ENCODE data around the gene PTPN1.
A peak's percentile ranks its signal among the peaks of the same experiment; 100 is the strongest.
"Not testable (repeated sequence)": the region's sequence is repeated elsewhere in the genome, so short reads cannot be mapped to it uniquely, and the experiment has no call there.

The PTPN1 gene

GRCh38 chr20:50504231-50504823 is 5.9 kb upstream of the PTPN1 start:
- Histone ChIP-seq H3K36me3 (no peaks in the 10 kb centered on the region), H3K27ac (no peak overlapping the region), H3K4me3 (no peak overlapping the region), H3K27me3 (no peaks in the 10 kb centered on the region), H3K9me3 (no peaks in the 10 kb centered on the region), H3K4me1 (peaks cover 0 to under 1% (median under 1%) of the 10 kb centered on the region in 4 donors)
- intact Hi-C loops (cut with DNase I; ENCODE audit: low total_unique reads) = no loop called here
- TF ChIP-seq CTCF (IDR thresholded peaks at IDR 0.05) = peak in 1 of 2 experiments; percentile 20
- DNase-seq = no peak

DNA sequence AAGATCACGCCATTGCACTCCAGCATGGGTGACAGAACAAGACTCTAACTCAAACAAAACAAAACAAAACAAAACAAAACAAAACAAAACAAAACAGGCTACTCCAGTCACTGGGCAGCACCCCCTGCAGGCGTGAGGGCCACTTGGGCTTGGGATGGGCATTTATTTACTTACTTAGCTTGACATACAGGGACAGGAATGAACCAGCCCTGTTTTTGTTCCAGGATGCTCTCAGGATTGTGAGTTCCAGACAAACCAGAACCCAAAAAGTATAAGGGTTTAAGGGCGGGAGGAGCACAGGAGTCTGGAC is 4.0 kb upstream of the PTPN1 start:
- no peak for DNase-seq
- intact Hi-C loops (cut with DNase I; ENCODE audit: low total_unique reads) = no loop called here
- Histone ChIP-seq H3K27ac (no peak overlapping the region), H3K4me3 (no peak overlapping the region), H3K9me3 (no peaks in the 10 kb centered on the region), H3K36me3 (no peaks in the 10 kb centered on the region), H3K27me3 (no peaks in the 10 kb centered on the region), H3K4me1 (peaks cover 0 to 11% (median 7%) of the 10 kb centered on the region in 4 donors)
- no peak for TF ChIP-seq CTCF (IDR thresholded peaks at IDR 0.05)

DNA sequence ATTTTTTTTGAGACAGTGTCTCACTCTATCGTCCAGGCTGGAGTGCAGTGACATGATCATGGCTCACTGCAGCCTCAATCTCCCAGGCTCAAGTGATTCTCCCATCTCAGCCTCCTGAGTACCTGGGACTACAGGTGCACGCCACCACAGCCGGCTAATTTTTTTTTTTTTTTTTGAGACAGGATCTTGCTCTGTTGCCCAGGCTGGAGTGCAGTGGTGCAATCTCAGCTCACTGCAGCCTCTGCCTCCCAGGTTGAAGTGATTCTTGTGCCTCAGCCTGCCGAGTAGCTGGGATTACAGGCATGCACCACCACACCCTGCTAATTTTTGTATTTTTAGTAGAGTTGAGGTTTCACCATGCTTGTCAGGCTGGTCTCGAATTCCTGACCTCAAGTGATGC is 2.4 kb upstream of the PTPN1 start:
- H3K9me3 ChIP-seq; H3K36me3 ChIP-seq; H3K4me3 ChIP-seq; H3K27me3 ChIP-seq; H3K27ac ChIP-seq; intact Hi-C loops (cut with DNase I; ENCODE audit: low total_unique reads); DNase-seq: not testable (repeated sequence)
- peaks cover 0 to 27% (median 15%) of the 10 kb centered on the region in 4 donors for H3K4me1 ChIP-seq

- Histone ChIP-seq H3K4me1 (peaks cover 0 to 32% (median 18%) of the 10 kb centered on the region in 4 donors), H3K27ac (no peak overlapping the region), H3K9me3 (no peaks in the 10 kb centered on the region), H3K27me3 (no peaks in the 10 kb centered on the region), H3K36me3 (no peaks in the 10 kb centered on the region), H3K4me3 (no peak overlapping the region)
- intact Hi-C loops (cut with DNase I; ENCODE audit: low total_unique reads) = no loop called here
- no peak for TF ChIP-seq CTCF (IDR thresholded peaks at IDR 0.05)
- no peak for DNase-seq
Observed at GRCh38 chr20:50508171-50508755, 1.9 kb upstream of the PTPN1 start.

- Histone ChIP-seq H3K27me3 (no peaks in the 10 kb centered on the region), H3K36me3 (no peaks in the 10 kb centered on the region), H3K4me1 (peaks cover 0 to 56% (median 34%) of the 10 kb centered on the region in 4 donors), H3K27ac (peak overlapping the region; percentile 88 to 90), H3K9me3 (no peaks in the 10 kb centered on the region), H3K4me3 (peak overlapping the region; percentile 86 to 91)
- no peak for TF ChIP-seq CTCF (IDR thresholded peaks at IDR 0.05)
- intact Hi-C loops (cut with DNase I; ENCODE audit: low total_unique reads) = loop anchor here (5.0 kb wide), 1 partner anchor 1324 kb away; the partner anchor contains the start of gene STAU1
- DNase-seq = no peak
Observed at GRCh38 chr20:50510706-50511542, 741 bp downstream of the PTPN1 start.

- H3K4me1 ChIP-seq = peaks cover 0 to 70% (median 36%) of the 10 kb centered on the region in 4 donors
- intact Hi-C loops (cut with DNase I; ENCODE audit: low total_unique reads) = loop anchor here (5.0 kb wide), 1 partner anchor 1325 kb away; the partner anchor contains the start of gene STAU1
- peak overlapping the region; percentile 86 to 91 for H3K4me3 ChIP-seq
- no peaks in the 10 kb centered on the region for H3K27me3 ChIP-seq
- DNase-seq = no peak
- no peaks in the 10 kb centered on the region for H3K9me3 ChIP-seq
- no peak for TF ChIP-seq CTCF (IDR thresholded peaks at IDR 0.05)
- H3K27ac ChIP-seq = peak overlapping the region; percentile 32 to 51
- no peaks in the 10 kb centered on the region for H3K36me3 ChIP-seq
Observed at GRCh38 chr20:50512323-50512722, 2.1 kb downstream of the PTPN1 start.
